Mesenchymal stem cell (in vitro differentiated cells and primary cell): ENCODE results near the gene SLC16A3.
A peak's percentile ranks its signal among the peaks of the same experiment; 100 is the strongest.

Experiments
- DNase-seq: peaks from one replicate; pipeline ENCODE4 v3.0.0-alpha.2; 2013
- H2AFZ ChIP-seq: one replicate; pipeline ENCODE4 v1.6.1; 2013; ENCODE audit warnings: low read depth, mild to moderate bottlenecking, control low read depth, inconsistent platforms, low read length, moderate library complexity
- H2AK5ac ChIP-seq: 2 replicates; pipeline ENCODE4 v1.6.1; 2013; ENCODE audit warnings: low read length, moderate library complexity, mild to moderate bottlenecking, inconsistent platforms; ENCODE audit not compliant: severe bottlenecking
- H2BK120ac ChIP-seq: one replicate; pipeline ENCODE4 v1.6.1; 2013; ENCODE audit warnings: low read depth, mild to moderate bottlenecking, inconsistent platforms, low read length, moderate library complexity
- H2BK12ac ChIP-seq, 2 experiments: one replicate each; pipeline ENCODE4 v1.6.1; 2013; ENCODE audit warnings: inconsistent platforms in 2 of 2, low read length in 2 of 2, mild to moderate bottlenecking in 2 of 2, moderate library complexity in 2 of 2, control low read depth in 1 of 2
- H2BK15ac ChIP-seq: one replicate; pipeline ENCODE4 v1.6.1; 2013; ENCODE audit warnings: mild to moderate bottlenecking, low read depth, inconsistent platforms; ENCODE audit not compliant: poor library complexity, severe bottlenecking
- H2BK5ac ChIP-seq: 2 replicates; pipeline ENCODE4 v1.6.1; 2013; ENCODE audit warnings: low read depth, mild to moderate bottlenecking, low read length, control low read depth, inconsistent platforms; ENCODE audit not compliant: poor library complexity, severe bottlenecking
- H3K14ac ChIP-seq, 2 experiments: one replicate each; pipeline ENCODE4 v1.6.1; 2013; ENCODE audit warnings: inconsistent platforms in 2 of 2, low read length in 2 of 2, control low read depth in 1 of 2, mild to moderate bottlenecking in 1 of 2, moderate library complexity in 1 of 2
- H3K18ac ChIP-seq, 2 experiments: one replicate each; pipeline ENCODE4 v1.6.1; 2013; ENCODE audit warnings: inconsistent platforms in 2 of 2, low read length in 2 of 2, control low read depth in 1 of 2, low read depth in 1 of 2, mild to moderate bottlenecking in 1 of 2
- H3K23ac ChIP-seq, 2 experiments: one replicate each; pipeline ENCODE4 v1.6.1; 2013; ENCODE audit warnings: inconsistent platforms in 2 of 2, low read length in 2 of 2, mild to moderate bottlenecking in 2 of 2, moderate library complexity in 2 of 2, control low read depth in 1 of 2
- H3K27ac ChIP-seq: 2 replicates; pipeline ENCODE4 v1.5.1; 2013; ENCODE audit warnings: mild to moderate bottlenecking, moderate library complexity, low read length, control low read depth, inconsistent platforms; ENCODE audit not compliant: poor library complexity, severe bottlenecking
- H3K27me3 ChIP-seq, 2 experiments: 2 replicates each; pipeline versions ENCODE4 v1.6.1 to v1.7.0; 2013; ENCODE audit warnings: low read length in 2 of 2, mild to moderate bottlenecking in 2 of 2, moderate library complexity in 2 of 2, control low read depth in 1 of 2, inconsistent platforms in 1 of 2; ENCODE audit not compliant: control insufficient read depth in 1 of 2, insufficient read depth in 1 of 2
- H3K36me3 ChIP-seq, 2 experiments: 2 replicates each; pipeline versions ENCODE4 v1.6.1 to v1.7.0; 2013; ENCODE audit warnings: low read length in 2 of 2, control low read depth in 1 of 2, inconsistent platforms in 1 of 2, low read depth in 1 of 2, mild to moderate bottlenecking in 1 of 2; ENCODE audit not compliant: insufficient read depth in 2 of 2, control insufficient read depth in 1 of 2
- H3K4ac ChIP-seq, 2 experiments: one replicate each; pipeline ENCODE4 v1.6.1; 2013; ENCODE audit warnings: inconsistent platforms in 2 of 2, low read length in 2 of 2, mild to moderate bottlenecking in 2 of 2, moderate library complexity in 2 of 2, control low read depth in 1 of 2, low read depth in 1 of 2
- H3K4me1 ChIP-seq: 2 replicates; pipeline ENCODE4 v1.6.1; 2013; ENCODE audit warnings: low read depth, low read length, control low read depth; ENCODE audit not compliant: control insufficient read depth, insufficient read depth
- H3K4me2 ChIP-seq: 2 replicates; pipeline ENCODE4 v1.6.1; 2013; ENCODE audit warnings: low read length, mild to moderate bottlenecking, inconsistent platforms; ENCODE audit not compliant: poor library complexity, severe bottlenecking
- H3K4me3 ChIP-seq, 2 experiments: 2 replicates each; pipeline versions ENCODE4 v1.5.1 to v1.7.0; 2013; ENCODE audit warnings: low read length in 2 of 2, mild to moderate bottlenecking in 2 of 2, control low read depth in 1 of 2, low read depth in 1 of 2; ENCODE audit not compliant: insufficient read depth in 1 of 2
- H3K79me1 ChIP-seq: replicated peaks from 2 replicates; pipeline ENCODE4 v1.6.1; 2013; ENCODE audit warnings: mild to moderate bottlenecking, control low read depth, low read length, inconsistent platforms; ENCODE audit not compliant: poor library complexity, severe bottlenecking
- H3K9ac ChIP-seq: 2 replicates; pipeline ENCODE4 v1.7.0; 2013; ENCODE audit warnings: mild to moderate bottlenecking, low read length, moderate library complexity
- H3K9me3 ChIP-seq: 2 replicates; pipeline ENCODE4 v1.7.0; 2013; ENCODE audit warnings: mild to moderate bottlenecking, low read length; ENCODE audit not compliant: control insufficient read depth
- H4K8ac ChIP-seq: one replicate; pipeline ENCODE4 v1.6.1; 2013; ENCODE audit warnings: inconsistent platforms, mild to moderate bottlenecking, low read length, moderate library complexity
- H4K91ac ChIP-seq: one replicate; pipeline ENCODE4 v1.6.1; 2013; ENCODE audit warnings: mild to moderate bottlenecking, low read length, inconsistent platforms
- WGBS: methylation state at CpG from one replicate; pipeline ENCODE4 v1.1.7; 2013; ENCODE audit warnings: mixed read lengths; 5-methylcytosine and 5-hydroxymethylcytosine counted together

SLC16A3 gene

DNA sequence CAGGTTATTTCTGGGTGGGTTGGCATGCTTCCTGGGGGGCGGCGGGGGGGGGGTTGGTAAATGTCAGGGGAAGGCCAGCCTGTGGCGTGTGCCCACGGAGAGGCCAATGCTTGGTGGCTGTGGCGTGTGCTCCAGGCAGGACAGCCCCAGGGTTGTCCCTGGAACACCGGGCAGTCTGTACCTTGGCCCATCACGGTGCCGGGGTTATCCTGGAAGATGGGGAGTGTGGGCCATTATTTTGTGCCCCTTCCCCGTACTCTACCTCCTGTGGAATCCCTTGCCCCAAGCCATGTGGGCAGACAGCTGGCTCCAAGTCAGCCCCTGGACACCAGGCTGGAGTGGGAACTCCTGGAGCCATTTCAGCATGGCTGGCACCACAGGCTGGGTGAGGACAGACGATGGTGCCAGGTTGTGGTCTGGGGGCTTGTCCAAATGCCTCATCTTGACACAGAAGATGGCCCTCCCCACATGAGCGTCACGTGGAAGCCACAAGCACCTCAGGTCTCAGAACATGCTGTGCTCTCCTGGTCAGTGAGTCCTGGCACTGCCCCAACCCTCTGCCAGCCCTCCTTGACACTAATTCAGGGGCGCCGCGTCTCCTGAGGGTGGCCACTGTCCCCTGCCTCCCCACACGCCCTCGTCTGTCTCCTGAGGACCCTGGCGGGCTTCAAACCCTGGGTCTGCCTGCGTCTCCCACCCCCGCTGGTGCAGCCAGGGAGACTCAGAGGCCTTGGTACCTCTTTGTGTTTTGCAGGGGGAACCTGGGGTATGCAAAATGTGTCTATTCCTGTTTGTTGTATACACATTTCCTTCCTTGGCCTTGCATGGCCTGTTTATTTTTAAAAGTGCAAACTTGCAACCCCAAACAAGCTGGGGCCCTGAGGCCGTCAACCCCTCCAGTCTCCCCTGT, 4.3 kb downstream of the SLC16A3 start:
- Histone ChIP-seq H3K9ac (no peak overlapping the region), H3K9me3 (no peaks in the 10 kb centered on the region), H3K36me3 (peaks cover 10 to 42% of the 10 kb centered on the region in 2 experiments), H4K91ac (no peak overlapping the region), H2AFZ (no peak overlapping the region), H3K14ac (no peak overlapping the region), H3K4me2 (no peak overlapping the region), H3K4me1 (peaks cover 86% of the 10 kb centered on the region), H3K4me3 (no peak overlapping the region), H3K4ac (no peak overlapping the region), H2BK12ac (no peak overlapping the region), H4K8ac (no peak overlapping the region), H3K79me1 (peaks cover 12% of the 10 kb centered on the region), H2AK5ac (peak overlapping the region; percentile 12), H3K18ac (no peak overlapping the region), H3K23ac (no peak overlapping the region), H2BK120ac (no peak overlapping the region), H2BK5ac (no peak overlapping the region), H3K27me3 (no peaks in the 10 kb centered on the region), H2BK15ac (no peak overlapping the region), H3K27ac (no peak overlapping the region)
- 93% methylated on average over 20 of the region's 21 CpGs for WGBS
- no peak for DNase-seq

DNA sequence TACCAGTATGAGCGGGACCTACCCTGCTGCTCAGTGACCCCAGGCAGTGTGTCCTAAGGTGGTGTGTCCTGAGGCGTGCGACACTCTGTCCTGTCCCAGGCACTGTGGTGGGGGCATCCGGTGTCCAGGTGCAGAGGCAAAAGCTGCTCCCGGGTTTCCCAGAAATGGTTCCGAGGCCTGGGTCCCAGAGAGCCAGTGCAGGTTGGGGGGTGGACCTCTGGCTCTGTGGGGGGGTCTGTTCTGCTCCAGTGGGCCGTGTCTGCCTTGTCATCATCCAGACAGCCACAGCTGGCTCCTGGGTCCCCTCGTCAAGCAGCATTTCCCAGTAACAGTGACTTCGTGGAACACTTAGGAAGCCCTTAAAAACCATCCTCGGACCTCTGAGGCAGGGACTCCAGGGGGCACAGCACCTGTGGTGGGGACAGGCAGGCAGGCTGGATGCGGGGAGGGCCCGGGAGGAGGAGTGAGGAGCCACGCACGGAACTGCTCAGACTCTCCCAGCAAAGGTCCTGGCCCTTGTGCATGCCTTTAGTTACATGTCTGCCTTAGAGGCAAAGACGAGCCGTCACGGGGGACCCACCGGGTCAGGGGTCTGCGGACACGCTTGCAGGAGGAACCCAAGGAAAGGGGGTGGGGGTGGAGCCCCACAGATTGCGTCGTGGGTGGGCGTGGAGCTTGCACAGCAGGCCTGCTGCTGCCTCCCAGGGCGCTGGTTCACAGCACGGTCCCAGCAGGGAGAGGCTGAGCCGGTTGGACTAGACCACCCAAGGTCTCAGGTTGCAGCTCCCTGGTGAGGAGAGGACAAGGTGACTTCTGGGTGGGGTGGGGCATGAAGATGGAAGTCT, 5.6 kb downstream of the SLC16A3 start:
- Histone ChIP-seq H3K79me1 (peaks cover 12% of the 10 kb centered on the region), H2AFZ (no peak overlapping the region), H3K9ac (no peak overlapping the region), H3K18ac (no peak overlapping the region), H4K91ac (no peak overlapping the region), H3K4me2 (peak overlapping the region; percentile 15), H3K14ac (peak overlapping the region in 1 of 2 experiments; percentile 53), H2AK5ac (no peak overlapping the region), H3K27me3 (no peaks in the 10 kb centered on the region), H3K4ac (no peak overlapping the region), H3K27ac (peak overlapping the region; percentile 16), H2BK120ac (no peak overlapping the region), H3K36me3 (peaks cover 21 to 55% of the 10 kb centered on the region in 2 experiments), H3K4me1 (peaks cover 90% of the 10 kb centered on the region), H4K8ac (peak overlapping the region; percentile 8), H2BK12ac (peak overlapping the region in 1 of 2 experiments; percentile 31), H2BK5ac (no peak overlapping the region), H3K9me3 (no peaks in the 10 kb centered on the region), H3K4me3 (no peak overlapping the region), H3K23ac (peak overlapping the region in 1 of 2 experiments; percentile 60), H2BK15ac (no peak overlapping the region)
- 78% methylated on average over 26 of the region's 26 CpGs for WGBS
- no peak for DNase-seq

DNA sequence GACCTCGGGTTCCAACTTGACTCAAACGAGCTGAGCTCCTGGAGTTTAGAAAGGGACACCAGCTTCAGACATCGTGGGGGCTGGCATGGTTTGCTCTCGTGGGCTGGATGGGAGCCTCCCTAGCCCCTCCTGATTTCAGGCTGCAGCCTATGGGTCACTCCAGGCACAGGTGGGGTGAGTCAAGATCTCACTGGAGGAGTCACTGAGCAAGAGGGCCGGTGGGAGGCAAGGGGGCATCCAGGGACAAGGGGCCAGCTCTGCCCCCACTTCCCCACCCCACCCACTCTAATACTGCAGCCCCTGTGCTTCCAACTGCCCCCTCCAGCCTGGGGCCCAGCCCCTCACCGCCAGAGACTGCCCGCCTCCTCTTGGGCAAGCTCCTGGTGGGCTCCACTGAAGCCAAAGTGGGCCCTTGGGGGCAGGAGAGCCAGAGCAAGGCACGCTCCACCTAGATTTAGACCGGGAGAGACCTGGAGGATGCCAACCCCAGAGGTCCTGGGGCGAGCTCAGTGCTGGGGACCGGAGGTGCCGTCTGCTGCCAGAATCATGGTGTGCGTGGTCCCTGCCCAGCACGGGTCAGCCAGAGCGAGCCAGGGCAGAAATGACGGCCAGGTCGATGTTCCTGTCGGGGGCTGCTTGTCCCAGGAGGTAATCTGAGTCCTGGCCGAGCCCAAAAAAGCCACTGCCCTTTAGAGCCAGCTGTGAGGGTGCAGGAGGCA, 6.4 kb downstream of the SLC16A3 start:
- H3K79me1 ChIP-seq = peaks cover 12% of the 10 kb centered on the region
- peaks cover 90% of the 10 kb centered on the region for H3K4me1 ChIP-seq
- WGBS = 95% methylated on average over 19 of the region's 19 CpGs
- H3K4me3 ChIP-seq = no peak overlapping the region
- H3K27ac ChIP-seq = no peak overlapping the region
- no peak overlapping the region for H3K4me2 ChIP-seq
- no peak overlapping the region for H3K14ac ChIP-seq
- no peak overlapping the region for H2AFZ ChIP-seq
- H2BK12ac ChIP-seq = no peak overlapping the region
- no peak overlapping the region for H3K18ac ChIP-seq
- H2BK5ac ChIP-seq = peak overlapping the region; percentile 9
- H3K9me3 ChIP-seq = no peaks in the 10 kb centered on the region
- H4K8ac ChIP-seq = no peak overlapping the region
- peak overlapping the region in 1 of 2 experiments; percentile 67 for H3K23ac ChIP-seq
- no peak overlapping the region for H3K9ac ChIP-seq
- DNase-seq = no peak
- H3K4ac ChIP-seq = no peak overlapping the region
- no peaks in the 10 kb centered on the region for H3K27me3 ChIP-seq
- peaks cover 28 to 62% of the 10 kb centered on the region in 2 experiments for H3K36me3 ChIP-seq
- peak overlapping the region; percentile 33 for H2AK5ac ChIP-seq
- no peak overlapping the region for H2BK15ac ChIP-seq
- no peak overlapping the region for H2BK120ac ChIP-seq
- no peak overlapping the region for H4K91ac ChIP-seq
